H1 (cell line): Measurements from ENCODE around the gene KIF4A. TPM values are rescaled to one million over a fixed set of nuclear protein-coding genes. Genes with fewer than 3 reads are reported as not detected.

Experiments used
- CTCF ChIA-PET: fragments of 300-600 bp; sonication (Branson Sonifier 250); formaldehyde crosslinking; loops from one replicate; lab custom pipeline; 2021; ENCODE audit not compliant: partially characterized antibody; lab: Charles Lee
- POLR2A ChIA-PET: fragments of 300-600 bp; sonication (Branson Sonifier 250); formaldehyde crosslinking; loops from one replicate; lab custom pipeline; 2021; ENCODE audit warnings: inconsistent platforms; ENCODE audit not compliant: partially characterized antibody; lab: Charles Lee
- DNase-seq, 2 experiments: peaks; one replicate each; pipeline versions ENCODE4 v3.0.0 to v3.0.0-alpha.2; 2010 to 2022; ENCODE audit warnings: low spot score in 2 of 2, low read depth in 1 of 2, mixed read lengths in 1 of 2
- FAIRE-seq: peaks from 2 replicates; lab custom pipeline; 2011; peaks lifted over from hg19 to GRCh38; lab: Jason Lieb, UNC
- H2AFZ ChIP-seq: 2 replicates; pipeline ENCODE4 v1.8.1; 2012; ENCODE audit warnings: low read length, inconsistent platforms
- H2AK5ac ChIP-seq: 2 replicates; pipeline ENCODE4 v1.6.1; 2013; ENCODE audit warnings: low read depth, low read length
- H2BK120ac ChIP-seq: replicated peaks from 2 replicates; pipeline ENCODE3; 2013; ENCODE audit warnings: low read depth, low read length, inconsistent platforms
- H2BK12ac ChIP-seq: 2 replicates; pipeline ENCODE4 v1.6.1; 2013; ENCODE audit warnings: low read depth, low read length
- H2BK15ac ChIP-seq: 2 replicates; pipeline ENCODE4 v1.6.1; 2013; ENCODE audit warnings: low read length
- H2BK20ac ChIP-seq: 2 replicates; pipeline ENCODE4 v1.6.1; 2013; ENCODE audit warnings: low read length
- H2BK5ac ChIP-seq: 2 replicates; pipeline ENCODE4 v1.6.1; 2013; ENCODE audit warnings: low read depth, low read length
- H3K14ac ChIP-seq: 2 replicates; pipeline ENCODE4 v1.6.1; 2013; ENCODE audit warnings: inconsistent platforms; ENCODE audit not compliant: insufficient read length
- H3K18ac ChIP-seq: 2 replicates; pipeline ENCODE4 v1.6.1; 2013; ENCODE audit warnings: low read length; ENCODE audit errors: extremely low read depth
- H3K23ac ChIP-seq: 2 replicates; pipeline ENCODE4 v1.6.1; 2013; ENCODE audit warnings: inconsistent platforms; ENCODE audit not compliant: insufficient read length
- H3K23me2 ChIP-seq: 2 replicates; pipeline ENCODE4 v1.6.1; 2013; ENCODE audit warnings: low read depth, low read length
- H3K27ac ChIP-seq: 2 replicates; pipeline ENCODE4 v1.6.1; 2011; ENCODE audit warnings: low read depth, low read length, inconsistent platforms
- H3K27me3 ChIP-seq, 4 experiments: replicated peaks in 1 of 4; 1 replicate in 1 of 4; 2 replicates in 3 of 4; pipeline versions ENCODE4 v1.6.1 to v1.8.1; 2011 to 2013; ENCODE audit warnings: low read length in 3 of 4, mild to moderate bottlenecking in 3 of 4, inconsistent platforms in 2 of 4, mixed read lengths in 2 of 4, moderate library complexity in 1 of 4; ENCODE audit not compliant: control insufficient read depth in 3 of 4, insufficient read depth in 3 of 4; ENCODE audit errors: extremely low read depth in 1 of 4
- H3K36me3 ChIP-seq, 4 experiments: 2 replicates each; pipeline versions ENCODE4 v1.6.1 to v1.8.1; 2011 to 2013; ENCODE audit warnings: mild to moderate bottlenecking in 4 of 4, low read length in 3 of 4, moderate library complexity in 2 of 4, control low read depth in 1 of 4, inconsistent platforms in 1 of 4; ENCODE audit not compliant: insufficient read depth in 4 of 4, control insufficient read depth in 2 of 4
- H3K4ac ChIP-seq: replicated peaks from 2 replicates; pipeline ENCODE3; 2013; ENCODE audit warnings: low read length, low read depth, mixed read lengths, inconsistent platforms; ENCODE audit not compliant: insufficient read length
- H3K4me1 ChIP-seq, 4 experiments: replicated peaks in 1 of 4; 1 replicate in 1 of 4; 2 replicates in 3 of 4; pipeline versions ENCODE4 v1.6.1 to v1.8.1; 2011 to 2013; ENCODE audit warnings: low read length in 3 of 4, inconsistent platforms in 2 of 4, mixed read lengths in 1 of 4; ENCODE audit not compliant: insufficient read depth in 4 of 4, control insufficient read depth in 3 of 4
- H3K4me2 ChIP-seq, 2 experiments: 2 replicates each; pipeline versions ENCODE4 v1.6.1 to v1.8.1; 2011 to 2013; ENCODE audit warnings: low read depth in 2 of 2, low read length in 2 of 2, control low read depth in 1 of 2, inconsistent platforms in 1 of 2, mild to moderate bottlenecking in 1 of 2; ENCODE audit not compliant: insufficient read depth in 1 of 2
- H3K4me3 ChIP-seq, 4 experiments: fragments of 200-600, 300-600 bp in 1 of 4; sonication (generic), shearing (Covaris generic), sonication (Bioruptor Twin) in 1 of 4; 2 replicates each; pipeline versions ENCODE4 v1.5.1 to v1.8.1; 2011 to 2016; ENCODE audit warnings: low read length in 4 of 4, low read depth in 3 of 4, control low read depth in 2 of 4, inconsistent platforms in 2 of 4, mild to moderate bottlenecking in 2 of 4, mixed read lengths in 1 of 4, moderate library complexity in 1 of 4; ENCODE audit not compliant: insufficient read depth in 2 of 4; ENCODE audit errors: extremely low read depth in 1 of 4
- H3K56ac ChIP-seq: replicated peaks from 2 replicates; pipeline ENCODE3; 2013; ENCODE audit warnings: low read depth, mild to moderate bottlenecking, mixed read lengths, low read length, inconsistent platforms; ENCODE audit not compliant: insufficient read length
- H3K79me1 ChIP-seq: 2 replicates; pipeline ENCODE4 v1.6.1; 2013; ENCODE audit warnings: low read depth, low read length, control low read depth
- H3K79me2 ChIP-seq, 2 experiments: 2 replicates each; pipeline versions ENCODE4 v1.6.1 to v1.8.1; 2012 to 2013; ENCODE audit warnings: low read length in 2 of 2, mild to moderate bottlenecking in 2 of 2, inconsistent platforms in 1 of 2; ENCODE audit not compliant: insufficient read depth in 2 of 2, control insufficient read depth in 1 of 2
- H3K9ac ChIP-seq, 4 experiments: replicated peaks in 1 of 4; 1 replicate in 1 of 4; 2 replicates in 3 of 4; pipeline versions ENCODE4 v1.6.1 to v1.8.1; 2011 to 2013; ENCODE audit warnings: low read depth in 3 of 4, low read length in 3 of 4, control low read depth in 2 of 4, mild to moderate bottlenecking in 2 of 4, moderate library complexity in 2 of 4, inconsistent platforms in 1 of 4; ENCODE audit errors: extremely low read depth in 1 of 4
- H3K9me3 ChIP-seq, 2 experiments: 2 replicates each; pipeline versions ENCODE4 v1.6.1 to v1.8.1; 2012 to 2013; ENCODE audit warnings: mild to moderate bottlenecking in 2 of 2, moderate library complexity in 2 of 2, control low read depth in 1 of 2, inconsistent platforms in 1 of 2, low read depth in 1 of 2, low read length in 1 of 2, mixed read lengths in 1 of 2; ENCODE audit not compliant: insufficient read depth in 2 of 2
- H4K20me1 ChIP-seq, 2 experiments: replicated peaks in 1 of 2; 2 replicates each; pipeline versions ENCODE3 to v1.8.1; 2011 to 2013; ENCODE audit warnings: inconsistent platforms in 2 of 2, low read length in 2 of 2, mild to moderate bottlenecking in 1 of 2; ENCODE audit not compliant: insufficient read depth in 2 of 2, control insufficient read depth in 1 of 2
- H4K5ac ChIP-seq: 2 replicates; pipeline ENCODE4 v1.6.1; 2013; ENCODE audit warnings: low read length, low read depth, mixed read lengths, inconsistent platforms; ENCODE audit not compliant: insufficient read length
- H4K8ac ChIP-seq: 2 replicates; pipeline ENCODE4 v1.8.0; 2013; ENCODE audit warnings: mild to moderate bottlenecking, moderate library complexity, low read length, inconsistent platforms; ENCODE audit not compliant: insufficient read depth; ENCODE audit errors: extremely low read depth
- H4K91ac ChIP-seq: replicated peaks from 2 replicates; pipeline ENCODE3; 2013; ENCODE audit warnings: low read length, mixed read lengths, inconsistent platforms; ENCODE audit not compliant: insufficient read length
- BRCA1 ChIP-seq: IDR thresholded peaks from 2 replicates; pipeline ENCODE4 v1.6.1; 2012; ENCODE audit warnings: low read depth, low read length, improper control_type of control experiment
- POLR2A ChIP-seq, 2 experiments: IDR thresholded peaks; 1 replicate in 1 of 2; 2 replicates in 1 of 2; pipeline ENCODE4 v1.6.1; 2011; ENCODE audit warnings: low read depth in 2 of 2, low read length in 2 of 2, mild to moderate bottlenecking in 2 of 2; ENCODE audit errors: control extremely low read depth in 1 of 2
- SP2 ChIP-seq: IDR thresholded peaks from 2 replicates; pipeline ENCODE4 v1.6.1; 2012; ENCODE audit warnings: mild to moderate bottlenecking, low read length, inconsistent platforms
- SUZ12 ChIP-seq: fragments of 200-600 bp; sonication (generic); IDR thresholded peaks from 2 replicates; pipeline ENCODE4 v1.6.1; 2012; ENCODE audit warnings: mild to moderate bottlenecking, inconsistent platforms, low read length, moderate library complexity, mixed read lengths
- TAF1 ChIP-seq: IDR thresholded peaks from 2 replicates; pipeline ENCODE4 v1.6.1; 2011; ENCODE audit warnings: mild to moderate bottlenecking, low read depth, low read length
- TAF7 ChIP-seq: optimal IDR thresholded peaks from 2 replicates; pipeline ENCODE3; 2011; ENCODE audit warnings: low read depth, mild to moderate bottlenecking, inconsistent platforms, low read length, moderate library complexity, borderline replicate concordance
- WGBS, 2 experiments: shearing (Covaris generic) in 1 of 2; methylation state at CpG; one replicate each; pipeline versions ENCODE4 v1.1.6 to v1.1.7; 2013 to 2015; ENCODE audit warnings: low lambda C conversion rate in 2 of 2, mixed read lengths in 2 of 2, inconsistent platforms in 1 of 2, low coverage in 1 of 2, missing lambda C conversion rate in 1 of 2; ENCODE audit not compliant: insufficient replicate concordance in 2 of 2, insufficient coverage in 1 of 2, insufficient read length in 1 of 2; ENCODE audit errors: extremely low coverage in 1 of 2, missing lambda C conversion rate in 1 of 2; 5-methylcytosine and 5-hydroxymethylcytosine counted together
- polyA plus RNA-seq, 7 experiments: library from polyadenylated mRNA; depleted of rRNA in 3 of 7; stranded (reverse) in 5 of 7; unstranded in 2 of 7; fragments of >200 nt in 5 of 7; fragments of 200-250 nt in 2 of 7; gene quantifications; 1 replicate in 5 of 7; 2 replicates in 1 of 7; 4 replicates in 1 of 7; pipeline versions ENCODE4 v1.2.1 to v1.2.3, GENCODE V29; 2011 to 2013; ENCODE audit warnings: missing spikeins in 2 of 7, mixed read lengths in 2 of 7
- total RNA-seq: library from RNA; stranded (reverse); fragmentation: NEBNext Ultra II Directional; extraction: Animal tissue kit (Norgen Biotek cat#: 25700); gene quantifications from 2 replicates; pipeline ENCODE4 v1.2.1, GENCODE V29; 2021

KIF4A gene
- total and polyA plus RNA-seq, 2 of the 8 experiments (the other 6 are each of a cell fraction or from before 2014, with no cell fraction given): 10.9 to 35.7 TPM

DNA sequence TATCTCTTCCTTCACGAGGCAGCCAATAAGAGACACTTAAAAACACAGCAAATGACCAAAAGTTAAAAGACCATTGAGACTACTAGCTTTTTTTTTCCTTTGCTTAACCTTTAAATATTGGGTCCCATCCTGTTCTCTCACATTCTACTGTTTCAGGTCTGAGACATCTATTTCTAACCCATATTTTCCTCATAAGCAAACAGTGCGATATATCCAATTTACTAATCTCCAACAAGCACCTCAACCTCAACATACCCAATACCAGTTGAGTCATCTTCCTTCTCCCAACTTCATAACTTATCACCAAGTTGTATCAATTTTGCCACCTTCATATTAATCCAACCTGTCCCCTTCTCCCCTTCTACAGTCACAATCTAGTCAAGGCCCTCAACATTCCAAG lies 48.4 kb upstream of the KIF4A start:
- no peak overlapping the region for H4K91ac ChIP-seq
- no peak overlapping the region for H3K4me3 ChIP-seq
- CTCF ChIA-PET: no interaction called here
- no peak overlapping the region for H3K4ac ChIP-seq
- no peak overlapping the region for H3K4me2 ChIP-seq
- H2BK5ac ChIP-seq: no peak overlapping the region
- H3K14ac ChIP-seq: no peak overlapping the region
- no peak overlapping the region for H2BK15ac ChIP-seq
- no peak for FAIRE-seq
- H3K36me3 ChIP-seq: no peaks in the 10 kb centered on the region
- no peak overlapping the region for H2AK5ac ChIP-seq
- no peak for DNase-seq
- no peaks in the 10 kb centered on the region for H3K27me3 ChIP-seq
- H2BK20ac ChIP-seq: no peak overlapping the region
- no peaks in the 10 kb centered on the region for H3K79me1 ChIP-seq
- H2AFZ ChIP-seq: no peak overlapping the region
- WGBS, 2 experiments: 100% methylated on average over 2 of the region's 2 CpGs; no CpG with 5 or more reads in 1 of the 2 experiments
- H3K56ac ChIP-seq: no peak overlapping the region
- no peak overlapping the region for H2BK120ac ChIP-seq
- no peak overlapping the region for H3K27ac ChIP-seq
- H3K9ac ChIP-seq: no peak overlapping the region
- no peaks in the 10 kb centered on the region for H3K79me2 ChIP-seq
- POLR2A ChIA-PET: no interaction called here
- H4K8ac ChIP-seq: no peak overlapping the region
- no peaks in the 10 kb centered on the region for H3K23me2 ChIP-seq
- no peak overlapping the region for H4K5ac ChIP-seq
- no peaks in the 10 kb centered on the region for H3K4me1 ChIP-seq
- TF ChIP-seq SUZ12 (no peak), SP2 (no peak), POLR2A (IDR thresholded peaks at IDR 0.05; ENCODE audit: control extremely low read depth in 1 of 2, low read depth in 2 of 2, low read length in 2 of 2) (no peak), BRCA1 (no peak), TAF7 (no peak), TAF1 (no peak)
- TF ChIP-seq, all 59 proteins: peak for 0
- no peak overlapping the region for H3K23ac ChIP-seq
- H4K20me1 ChIP-seq: no peaks in the 10 kb centered on the region
- no peaks in the 10 kb centered on the region for H3K9me3 ChIP-seq
- H2BK12ac ChIP-seq: no peak overlapping the region
- no peak overlapping the region for H3K18ac ChIP-seq
